Measurements from ENCODE around the gene XDH.
A peak's percentile ranks its signal among the peaks of the same experiment; 100 is the strongest.

The XDH gene

DNA sequence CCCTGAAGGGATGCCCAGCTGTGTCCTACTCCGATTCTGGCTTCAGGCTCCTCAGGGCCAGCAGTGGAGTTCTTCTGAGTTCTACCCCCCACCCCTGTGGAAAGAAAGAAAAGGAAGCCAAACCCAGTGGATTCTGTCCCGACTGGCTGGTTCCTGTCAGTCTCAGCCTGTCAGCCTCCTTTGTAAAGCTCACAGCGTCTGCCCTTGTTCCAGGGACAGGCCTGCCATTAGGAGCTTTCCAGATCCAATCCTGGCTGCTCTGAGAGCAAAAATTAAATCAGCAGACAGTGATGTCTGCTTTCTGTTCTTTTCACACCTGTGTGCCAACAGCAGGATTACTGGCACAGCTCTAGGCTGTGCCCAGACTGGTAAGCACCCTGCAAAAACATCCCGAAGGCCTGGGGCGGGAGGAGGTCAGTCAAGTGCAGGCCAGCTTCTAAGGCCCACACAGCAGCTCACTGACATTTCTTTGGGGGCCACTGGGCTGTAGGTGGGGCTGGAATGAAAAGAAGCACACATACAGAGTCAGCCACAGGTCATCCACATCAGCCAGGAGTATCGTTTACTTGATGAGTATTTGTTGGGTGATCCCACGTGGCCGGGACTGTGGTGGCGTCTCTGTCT, 111.5 kb downstream of the XDH start:
- no peaks in the 10 kb centered on the region for H3K4me1 Mint-ChIP-seq
- H3K27me3 Mint-ChIP-seq, result peaks cover 1% of the 10 kb centered on the region
- ATAC-seq, result peak; percentile 23
- DNase-seq, result no peak
- peaks cover 0 to under 1% of the 10 kb centered on the region in 2 donors for H3K9me3 Mint-ChIP-seq
- H3K27ac Mint-ChIP-seq, result no peak overlapping the region
- H3K4me3 Mint-ChIP-seq, result no peak overlapping the region

- ATAC-seq (no peak), DNase-seq (no peak)
- Mint-ChIP-seq H3K4me3 (no peak overlapping the region), H3K27me3 (peaks cover 8% of the 10 kb centered on the region), H3K27ac (no peak overlapping the region), H3K4me1 (peaks cover 6% of the 10 kb centered on the region), H3K9me3 (no peaks in the 10 kb centered on the region)
These were observed 114.2 kb downstream of the XDH start for GRCh38 chr2:31300309-31300708.

- Mint-ChIP-seq H3K4me3 (no peak overlapping the region), H3K27ac (no peak overlapping the region), H3K4me1 (peaks cover 6% of the 10 kb centered on the region), H3K9me3 (no peaks in the 10 kb centered on the region), H3K27me3 (peaks cover 8% of the 10 kb centered on the region)
- ATAC-seq (no peak), DNase-seq (no peak)
These were observed 115.0 kb downstream of the XDH start for GRCh38 chr2:31299547-31299946.

DNA sequence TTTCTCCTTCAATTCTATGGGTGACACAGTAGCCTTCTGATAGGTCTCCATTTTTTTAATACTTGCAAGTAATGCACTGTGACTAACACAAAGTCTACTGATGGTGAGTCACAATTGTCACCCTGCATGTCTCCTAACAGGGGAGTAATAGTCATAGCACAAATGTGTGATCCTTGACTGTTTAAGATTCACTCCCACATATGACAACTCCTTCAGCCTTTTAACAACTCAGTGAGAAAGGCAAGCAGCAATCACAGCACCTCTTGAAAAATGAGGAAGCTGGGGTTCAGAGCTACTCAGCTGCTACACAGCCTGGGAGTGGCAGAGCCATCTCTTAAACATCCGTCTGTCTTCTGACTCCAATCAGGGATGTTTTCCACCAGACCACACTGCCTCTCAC, 116.8 kb downstream of the XDH start:
- peak overlapping the region in 1 of 2 donors; percentile 94 for H3K27ac Mint-ChIP-seq
- peak; percentile 80 for ATAC-seq

DNA sequence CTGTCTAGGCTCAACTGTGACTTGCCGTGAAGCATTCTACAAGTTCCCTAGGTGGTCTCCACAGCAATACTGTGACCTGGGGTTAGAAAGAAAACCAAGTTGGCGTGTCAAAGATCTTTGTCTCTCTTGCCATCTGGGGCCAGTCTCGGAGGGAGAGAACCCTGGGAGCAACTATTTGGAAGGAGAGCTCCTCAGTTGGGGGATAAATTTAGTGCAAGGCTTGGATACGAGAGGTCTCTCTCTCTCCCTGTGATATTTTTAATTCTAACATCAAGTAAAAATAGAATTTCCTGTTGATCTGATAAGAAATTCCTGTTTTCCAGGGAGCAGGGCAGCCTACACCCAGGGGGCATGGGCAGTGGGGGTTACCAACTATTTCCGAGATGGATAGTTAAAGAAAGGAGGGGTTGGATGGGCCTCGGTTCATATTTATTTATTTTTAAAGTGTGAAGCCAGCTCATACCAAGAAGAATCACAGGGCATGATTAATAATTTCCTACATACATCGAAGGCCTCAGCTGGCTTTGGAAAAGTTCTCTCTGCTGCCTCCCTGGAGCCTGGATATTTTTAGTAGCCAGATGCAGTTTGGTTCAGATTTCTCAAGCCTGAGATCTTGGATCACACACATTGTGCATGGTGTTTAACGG, 117.8 kb downstream of the XDH start:
- Mint-ChIP-seq H3K4me1 (peaks cover 6% of the 10 kb centered on the region), H3K9me3 (no peaks in the 10 kb centered on the region), H3K4me3 (no peak overlapping the region), H3K27me3 (peaks cover 8% of the 10 kb centered on the region), H3K27ac (no peak overlapping the region)
- no peak for ATAC-seq
- no peak for DNase-seq

More for the DNA sequence above, 116.8 kb downstream of the XDH start:
- H3K9me3 Mint-ChIP-seq, result no peaks in the 10 kb centered on the region
- H3K4me3 Mint-ChIP-seq, result no peak overlapping the region
- H3K4me1 Mint-ChIP-seq, result peaks cover 6% of the 10 kb centered on the region
- DNase-seq, result no peak
- H3K27me3 Mint-ChIP-seq, result peaks cover 8% of the 10 kb centered on the region

DNA sequence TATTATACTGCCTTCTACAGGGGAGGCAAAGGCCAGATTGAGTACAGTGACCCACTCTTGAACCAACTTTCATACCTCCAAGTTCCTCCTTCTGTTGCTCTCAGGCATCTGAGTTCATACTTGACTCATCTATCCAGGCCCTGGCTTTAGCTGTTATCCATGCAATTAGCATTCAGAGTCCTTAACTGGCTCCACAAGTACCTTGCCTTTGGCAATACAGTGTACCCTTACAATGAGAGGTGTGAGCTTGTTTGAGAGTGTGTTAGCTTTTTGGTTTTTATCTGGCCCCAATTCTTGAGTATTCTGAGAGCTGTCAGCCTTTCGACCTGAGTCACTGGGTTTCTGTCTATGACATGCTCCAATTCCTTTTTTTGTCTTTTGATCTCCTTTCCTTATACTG, 120.3 kb downstream of the XDH start:
- no peak for ATAC-seq
- Mint-ChIP-seq H3K9me3 (no peaks in the 10 kb centered on the region), H3K4me1 (peaks cover 6% of the 10 kb centered on the region), H3K4me3 (no peak overlapping the region), H3K27me3 (peaks cover 8% of the 10 kb centered on the region), H3K27ac (no peak overlapping the region)
- DNase-seq, result no peak

GRCh38 chr2:31287654-31288053, 126.9 kb downstream of the XDH start:
- ATAC-seq (no peak), DNase-seq (no peak)
- Mint-ChIP-seq H3K27ac (no peak overlapping the region), H3K4me1 (no peaks in the 10 kb centered on the region), H3K9me3 (no peaks in the 10 kb centered on the region), H3K4me3 (no peak overlapping the region), H3K27me3 (no peaks in the 10 kb centered on the region)

GRCh38 chr2:31286961-31287550, 127.5 kb downstream of the XDH start:
- H3K27ac Mint-ChIP-seq, result no peak overlapping the region
- ATAC-seq, result no peak
- no peaks in the 10 kb centered on the region for H3K9me3 Mint-ChIP-seq
- no peak for DNase-seq
- H3K27me3 Mint-ChIP-seq, result no peaks in the 10 kb centered on the region
- no peak overlapping the region for H3K4me3 Mint-ChIP-seq
- H3K4me1 Mint-ChIP-seq, result no peaks in the 10 kb centered on the region

DNA sequence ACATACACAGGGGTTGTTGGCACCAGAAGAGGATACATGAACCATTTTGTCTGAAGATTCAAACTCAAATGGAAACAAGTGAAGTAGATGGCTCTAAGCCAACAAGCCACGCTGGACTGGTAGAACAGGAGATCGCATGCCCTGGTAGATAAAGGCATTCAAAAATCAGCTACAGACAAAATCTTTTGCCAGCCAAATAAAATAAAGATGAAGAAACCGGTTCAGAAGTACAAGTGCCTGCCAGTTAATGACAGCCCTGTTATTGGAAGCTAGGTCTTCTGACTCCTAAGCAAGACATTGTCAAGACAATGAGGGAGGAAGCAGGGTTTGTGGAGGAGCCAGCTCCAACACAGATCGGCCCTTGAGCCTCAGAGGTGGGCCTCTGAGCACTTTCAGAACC, 128.3 kb downstream of the XDH start:
- Mint-ChIP-seq H3K9me3 (no peaks in the 10 kb centered on the region), H3K27me3 (no peaks in the 10 kb centered on the region), H3K4me3 (no peak overlapping the region), H3K27ac (no peak overlapping the region), H3K4me1 (no peaks in the 10 kb centered on the region)
- DNase-seq (no peak), ATAC-seq (no peak)
